SK-N-MC (cell line): ENCODE measurements around the gene ACER3.

Experiments used
- EZH2 ChIP-seq: fragments of 200-600 bp; sonication (generic); IDR thresholded peaks from one replicate; pipeline ENCODE4 v1.6.1; 2017; ENCODE audit warnings: antibody characterized with exemption
- POLR2AphosphoS5 ChIP-seq: IDR thresholded peaks from 2 replicates; pipeline ENCODE4 v1.6.1; 2012; ENCODE audit warnings: mild to moderate bottlenecking, low read depth, low read length, borderline replicate concordance

- TF ChIP-seq EZH2: no peak
- TF ChIP-seq POLR2AphosphoS5: no peak
Measured at GRCh38 chr11:76888989-76889388, 28.3 kb downstream of the ACER3 start.
